ENCODE data around the gene BARHL2.

DNA sequence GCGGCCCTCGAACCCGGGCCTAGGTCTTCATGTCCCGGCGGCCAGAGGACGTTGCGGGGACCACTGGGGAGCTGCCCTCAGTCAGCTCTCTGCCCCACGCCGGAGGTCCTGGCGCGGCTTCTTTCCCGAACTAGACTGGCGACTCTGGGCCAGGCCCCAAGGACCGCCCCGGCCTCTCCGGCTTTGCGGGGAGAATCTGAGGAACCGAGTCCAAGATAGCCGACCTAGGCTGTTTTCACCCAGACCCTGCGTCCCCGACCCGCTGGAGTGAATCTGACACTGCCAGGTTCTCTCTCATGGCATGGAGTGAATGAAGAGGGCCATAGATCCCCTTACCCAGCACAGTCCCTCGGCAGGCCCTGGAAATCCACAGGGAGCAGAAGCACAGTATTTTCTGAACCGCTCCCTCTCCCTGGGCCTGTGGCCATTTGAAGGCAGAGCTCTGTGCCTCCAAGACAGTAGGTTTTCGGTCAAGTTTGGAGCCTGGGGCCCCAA is 9.9 kb upstream of the BARHL2 start:
- TF ChIP-seq, protein P1, sequence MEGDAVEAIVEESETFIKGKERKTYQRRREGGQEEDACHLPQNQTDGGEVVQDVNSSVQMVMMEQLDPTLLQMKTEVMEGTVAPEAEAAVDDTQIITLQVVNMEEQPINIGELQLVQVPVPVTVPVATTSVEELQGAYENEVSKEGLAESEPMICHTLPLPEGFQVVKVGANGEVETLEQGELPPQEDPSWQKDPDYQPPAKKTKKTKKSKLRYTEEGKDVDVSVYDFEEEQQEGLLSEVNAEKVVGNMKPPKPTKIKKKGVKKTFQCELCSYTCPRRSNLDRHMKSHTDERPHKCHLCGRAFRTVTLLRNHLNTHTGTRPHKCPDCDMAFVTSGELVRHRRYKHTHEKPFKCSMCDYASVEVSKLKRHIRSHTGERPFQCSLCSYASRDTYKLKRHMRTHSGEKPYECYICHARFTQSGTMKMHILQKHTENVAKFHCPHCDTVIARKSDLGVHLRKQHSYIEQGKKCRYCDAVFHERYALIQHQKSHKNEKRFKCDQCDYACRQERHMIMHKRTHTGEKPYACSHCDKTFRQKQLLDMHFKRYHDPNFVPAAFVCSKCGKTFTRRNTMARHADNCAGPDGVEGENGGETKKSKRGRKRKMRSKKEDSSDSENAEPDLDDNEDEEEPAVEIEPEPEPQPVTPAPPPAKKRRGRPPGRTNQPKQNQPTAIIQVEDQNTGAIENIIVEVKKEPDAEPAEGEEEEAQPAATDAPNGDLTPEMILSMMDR (IDR thresholded peaks at IDR 0.05 in 8 of 11, conservative IDR thresholded peaks at IDR 0.05 in 3 of 11) = no peak
- TF ChIP-seq POLR2A (IDR thresholded peaks at IDR 0.05) (no peak), POLR2AphosphoS5 (IDR thresholded peaks at IDR 0.05) (no peak)

Data from spleen (tissue), 7 donors.